ENCODE data around the gene PALM. TPM values are rescaled to one million over a fixed set of nuclear protein-coding genes. Genes with fewer than 3 reads are reported as not detected.
A peak's percentile ranks its signal among the peaks of the same experiment; 100 is the strongest.

PALM gene
- total and polyA plus RNA-seq, 5 donors: 30.3 to 84.9 (median 41.5) TPM

DNA sequence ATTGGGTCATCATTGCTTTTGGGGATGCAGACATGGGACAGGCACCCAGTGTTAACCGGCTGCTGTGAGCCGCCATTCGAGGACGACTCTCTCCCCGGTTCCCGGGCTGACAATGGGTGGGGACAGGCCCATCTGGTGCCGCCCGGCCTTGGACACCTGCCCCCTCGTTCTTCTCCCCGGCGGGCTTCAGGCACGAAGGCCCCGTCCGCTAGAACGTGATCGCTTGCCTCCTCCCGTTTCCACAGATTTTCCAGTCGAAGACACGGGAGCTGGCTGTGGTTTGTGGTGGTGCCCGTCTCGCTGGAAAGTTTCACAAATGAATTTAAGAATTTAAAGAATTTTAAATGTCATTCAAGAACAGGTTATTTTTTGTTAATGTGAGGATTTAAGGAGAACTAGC lies 2.0 kb downstream of the PALM start:
- Histone ChIP-seq H3K4me1 (ENCODE audit: control insufficient read depth, insufficient read depth, low read length) (no peaks in the 10 kb centered on the region), H3K9me3 (ENCODE audit: control insufficient read depth, low read length) (no peaks in the 10 kb centered on the region), H3K4me3 (ENCODE audit: low read length) (peak overlapping the region; percentile 100), H3K27me3 (ENCODE audit: control insufficient read depth, insufficient read depth) (no peaks in the 10 kb centered on the region), H3K27ac (ENCODE audit: low read length) (peak overlapping the region; percentile 62)
- ATAC-seq (peak in 1 of 2 donors; percentile 18), DNase-seq (peak in 2 of 3 donors; percentile 71 to 73)
- intact Hi-C loops (cut with DNase I): no loop called here
- WGBS: 67% methylated on average over 21 of the region's 21 CpGs

DNA sequence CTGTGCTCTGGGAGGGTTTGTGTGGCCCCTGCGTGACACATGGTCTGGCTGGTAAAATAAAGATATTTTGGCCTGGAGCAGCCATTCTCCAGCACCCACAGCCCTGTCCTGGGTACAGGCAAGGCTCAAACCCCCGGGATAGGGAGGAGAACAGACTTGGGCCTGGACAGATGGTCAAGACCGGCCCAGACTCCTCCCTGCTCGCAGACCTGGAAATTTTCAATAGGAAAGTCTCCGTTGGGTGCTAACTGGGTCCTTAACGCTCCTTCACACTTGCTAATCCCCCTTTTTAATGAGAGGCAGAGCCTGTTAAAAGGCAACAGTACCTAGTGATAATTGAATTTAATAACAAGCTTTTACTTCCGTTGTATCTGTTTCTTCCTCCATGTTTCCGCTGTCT lies 2.5 kb downstream of the PALM start:
- Histone ChIP-seq H3K4me1 (ENCODE audit: control insufficient read depth, insufficient read depth, low read length) (no peaks in the 10 kb centered on the region), H3K4me3 (ENCODE audit: low read length) (no peak overlapping the region), H3K9me3 (ENCODE audit: control insufficient read depth, low read length) (no peaks in the 10 kb centered on the region), H3K27me3 (ENCODE audit: control insufficient read depth, insufficient read depth) (no peaks in the 10 kb centered on the region), H3K27ac (ENCODE audit: low read length) (no peak overlapping the region)
- WGBS: 80% methylated on average over 8 of the region's 8 CpGs
- DNase-seq (no peak), ATAC-seq (no peak)
- intact Hi-C loops (cut with DNase I): no loop called here

DNA sequence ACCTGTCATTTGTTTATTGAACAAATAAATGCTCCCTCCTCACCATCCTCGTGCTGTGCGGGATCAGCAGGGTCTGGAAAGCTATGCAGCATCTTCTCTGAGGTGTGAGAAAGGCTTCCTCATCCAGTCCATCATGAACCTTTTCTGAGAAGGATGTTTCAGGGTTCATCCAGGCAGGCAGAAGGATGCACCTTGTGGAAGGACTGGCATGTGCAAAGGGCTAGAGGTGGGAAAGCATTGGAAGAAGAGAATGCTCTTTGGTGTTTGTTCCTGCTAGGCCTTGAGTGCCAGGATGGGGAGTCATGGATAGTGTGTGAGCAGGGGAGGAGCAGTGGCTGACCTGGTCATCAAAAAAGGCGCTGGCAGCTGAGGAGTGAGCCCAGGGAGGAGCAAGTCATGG lies 6.6 kb downstream of the PALM start:
- no peaks in the 10 kb centered on the region for H3K27me3 ChIP-seq (ENCODE audit: control insufficient read depth, insufficient read depth)
- no peak for DNase-seq
- no peak overlapping the region for H3K27ac ChIP-seq (ENCODE audit: low read length)
- H3K4me3 ChIP-seq (ENCODE audit: low read length): no peak overlapping the region
- no peak for ATAC-seq
- intact Hi-C loops (cut with DNase I): no loop called here
- no peaks in the 10 kb centered on the region for H3K4me1 ChIP-seq (ENCODE audit: control insufficient read depth, insufficient read depth, low read length)
- no peaks in the 10 kb centered on the region for H3K9me3 ChIP-seq (ENCODE audit: control insufficient read depth, low read length)
- 99% methylated on average over 3 of the region's 3 CpGs for WGBS

DNA sequence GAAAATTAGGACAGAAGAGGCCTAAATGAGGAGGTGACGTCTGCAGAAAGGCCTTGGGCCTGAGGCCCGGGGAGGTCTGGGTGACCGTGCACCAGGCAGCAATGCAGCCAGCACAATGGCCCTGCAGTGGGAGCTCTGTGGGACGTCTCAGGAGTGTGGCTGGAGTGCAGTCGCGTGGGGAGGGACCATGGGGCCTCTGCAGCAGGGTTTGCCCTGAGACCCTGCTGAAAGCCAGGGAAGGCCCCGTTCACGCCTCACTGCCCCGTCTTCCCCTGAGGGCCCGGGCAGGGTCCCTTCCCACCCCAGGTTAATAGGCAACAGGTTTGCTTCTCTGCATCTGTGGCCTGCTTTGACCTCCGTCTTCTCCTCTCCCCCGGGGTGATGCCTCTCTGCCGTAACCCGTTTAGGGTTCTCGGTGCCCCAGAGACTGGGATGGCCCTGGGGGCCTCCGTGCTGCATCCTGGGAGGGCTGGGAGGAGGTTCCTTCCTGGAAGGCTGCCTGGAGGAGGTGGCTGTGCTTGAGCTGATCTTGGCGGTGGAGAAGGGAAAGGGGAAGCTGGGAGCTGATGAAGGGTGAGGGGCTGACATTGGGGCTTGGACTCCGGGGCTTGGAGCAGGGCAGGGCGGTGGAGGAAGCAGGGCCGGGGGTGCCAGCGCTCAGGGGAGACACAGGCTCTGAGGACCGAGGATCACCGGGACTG lies 9.7 kb downstream of the PALM start:
- ATAC-seq: peak; percentile 4 to 23
- intact Hi-C loops (cut with DNase I): no loop called here
- no peaks in the 10 kb centered on the region for H3K4me1 ChIP-seq (ENCODE audit: control insufficient read depth, insufficient read depth, low read length)
- peak overlapping the region; percentile 53 for H3K27ac ChIP-seq (ENCODE audit: low read length)
- H3K4me3 ChIP-seq (ENCODE audit: low read length): no peak overlapping the region
- peak; percentile 60 to 83 (median 80) for DNase-seq
- H3K9me3 ChIP-seq (ENCODE audit: control insufficient read depth, low read length): no peaks in the 10 kb centered on the region
- H3K27me3 ChIP-seq (ENCODE audit: control insufficient read depth, insufficient read depth): no peaks in the 10 kb centered on the region
- 57% methylated on average over 23 of the region's 23 CpGs for WGBS

DNA sequence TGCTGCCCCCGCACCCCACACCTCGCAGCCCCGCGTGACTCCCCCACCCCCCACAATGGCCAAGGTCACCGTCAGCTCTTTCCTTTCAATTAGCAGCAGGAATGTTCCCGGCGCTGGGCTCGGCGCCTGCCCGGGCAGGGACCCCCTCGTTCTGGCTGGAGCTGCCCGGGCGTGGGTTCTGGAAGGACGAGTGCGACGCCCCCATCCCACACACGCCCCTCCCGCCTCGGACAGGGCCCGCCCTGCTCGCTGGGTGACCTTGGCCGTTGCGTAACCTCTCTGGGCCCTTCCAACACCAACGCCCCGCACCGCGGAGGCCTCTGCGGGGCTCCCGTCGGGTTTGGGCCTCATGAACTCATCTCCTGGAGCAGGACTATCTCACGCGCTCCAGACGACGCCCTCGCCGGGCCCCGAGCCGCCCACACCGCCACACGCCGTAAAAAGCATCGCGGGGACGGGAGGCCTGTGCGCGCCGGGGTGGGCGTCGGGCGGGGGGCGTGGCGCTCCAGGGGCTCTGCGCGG lies 10.3 kb downstream of the PALM start:
- 34% methylated on average over 54 of the region's 54 CpGs for WGBS
- peak; percentile 74 to 81 for ATAC-seq
- peak; percentile 91 to 95 (median 94) for DNase-seq
- Histone ChIP-seq H3K27me3 (ENCODE audit: control insufficient read depth, insufficient read depth) (no peaks in the 10 kb centered on the region), H3K9me3 (ENCODE audit: control insufficient read depth, low read length) (no peaks in the 10 kb centered on the region), H3K4me1 (ENCODE audit: control insufficient read depth, insufficient read depth, low read length) (no peaks in the 10 kb centered on the region), H3K4me3 (ENCODE audit: low read length) (no peak overlapping the region), H3K27ac (ENCODE audit: low read length) (peak overlapping the region; percentile 38)
- intact Hi-C loops (cut with DNase I): no loop called here

DNA sequence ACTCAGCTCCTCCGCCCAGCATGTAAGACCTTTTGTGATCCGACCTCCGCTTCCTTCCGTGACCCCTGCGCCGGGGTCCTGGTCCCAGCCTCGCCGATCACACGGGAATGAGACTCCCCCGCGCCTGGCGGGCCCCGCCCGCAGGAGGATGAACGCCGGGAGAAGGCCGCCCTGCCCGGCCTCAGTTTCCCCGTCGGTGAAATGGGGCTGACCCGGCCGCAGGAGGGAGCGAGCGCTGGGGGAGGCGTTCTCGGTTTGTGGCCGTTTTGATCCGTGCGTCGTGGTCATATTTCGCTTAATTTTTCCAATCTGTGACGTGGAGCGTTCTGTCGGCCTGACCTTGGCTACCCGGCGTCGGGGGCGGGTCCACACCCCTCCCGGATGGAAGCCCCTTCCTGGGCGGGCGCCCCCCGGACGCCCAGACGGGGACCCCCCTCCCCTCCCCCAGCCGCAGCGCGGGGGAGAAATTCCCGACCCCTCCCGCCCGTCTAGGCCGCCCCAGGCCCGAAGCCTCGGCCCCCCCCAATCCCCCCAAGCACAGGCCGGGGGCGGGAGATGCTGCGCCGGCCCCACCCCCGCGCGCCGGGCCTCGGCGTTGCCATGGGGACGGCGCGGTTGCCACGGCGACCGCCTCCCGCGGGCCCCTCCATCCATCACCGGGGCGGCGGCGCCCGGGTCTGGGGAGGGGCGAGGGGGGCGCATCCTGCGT lies 11.1 kb downstream of the PALM start:
- WGBS: 24% methylated on average over 79 of the region's 79 CpGs
- Histone ChIP-seq H3K27ac (ENCODE audit: low read length) (peak overlapping the region; percentile 38), H3K4me3 (ENCODE audit: low read length) (no peak overlapping the region), H3K27me3 (ENCODE audit: control insufficient read depth, insufficient read depth) (no peaks in the 10 kb centered on the region), H3K9me3 (ENCODE audit: control insufficient read depth, low read length) (no peaks in the 10 kb centered on the region), H3K4me1 (ENCODE audit: control insufficient read depth, insufficient read depth, low read length) (no peaks in the 10 kb centered on the region)
- peak; percentile 37 for ATAC-seq
- DNase-seq: peak in 2 of 3 donors; percentile 82 to 85
- intact Hi-C loops (cut with DNase I): no loop called here

DNA sequence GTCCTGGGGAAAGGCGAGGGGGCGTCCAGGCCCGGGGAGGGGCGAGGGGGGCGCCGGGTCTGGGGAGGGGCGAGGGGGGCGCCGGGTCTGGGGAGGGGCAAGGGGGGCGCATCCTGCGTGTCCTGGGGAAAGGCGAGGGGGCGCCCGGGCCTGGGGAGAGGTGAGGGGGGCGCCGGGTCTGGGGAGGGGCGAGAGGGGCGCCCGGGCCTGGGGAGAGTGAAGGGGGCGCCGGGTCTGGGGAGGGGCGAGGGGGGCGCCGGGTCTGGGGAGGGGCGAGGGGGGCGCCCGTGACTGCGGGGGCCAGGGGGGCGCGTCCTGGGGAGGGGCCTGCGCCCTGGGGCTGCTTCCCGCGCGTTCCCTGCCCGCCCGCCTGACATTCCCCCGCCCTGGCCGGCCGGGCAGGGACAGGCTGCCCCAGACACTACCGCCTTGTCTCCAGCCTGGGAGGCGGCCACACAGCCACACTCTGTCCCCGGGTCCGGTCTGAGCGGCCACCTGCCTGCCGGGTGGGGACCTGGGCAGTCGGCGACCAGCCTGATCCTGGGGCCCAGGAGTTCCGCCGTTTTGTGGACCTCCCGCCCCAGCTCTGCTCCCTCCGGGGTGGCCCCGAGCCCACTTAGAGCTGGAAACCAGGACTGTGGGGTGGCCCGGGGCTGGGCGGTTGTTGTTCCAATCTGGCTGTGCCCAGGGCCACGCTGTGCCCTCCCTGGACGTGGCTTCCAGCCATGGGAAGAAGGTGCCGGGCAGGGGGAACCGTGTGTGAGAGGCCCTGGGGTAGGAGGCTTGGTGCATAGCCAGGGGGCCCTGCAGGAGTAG lies 11.8 kb downstream of the PALM start:
- Histone ChIP-seq H3K9me3 (ENCODE audit: control insufficient read depth, low read length) (no peaks in the 10 kb centered on the region), H3K27me3 (ENCODE audit: control insufficient read depth, insufficient read depth) (no peaks in the 10 kb centered on the region), H3K4me3 (ENCODE audit: low read length) (no peak overlapping the region), H3K27ac (ENCODE audit: low read length) (peak overlapping the region; percentile 33), H3K4me1 (ENCODE audit: control insufficient read depth, insufficient read depth, low read length) (no peaks in the 10 kb centered on the region)
- ATAC-seq: peak; percentile 11 to 34
- intact Hi-C loops (cut with DNase I): no loop called here
- DNase-seq: peak in 2 of 3 donors; percentile 71 to 77
- WGBS: 33% methylated on average over 58 of the region's 58 CpGs

DNA sequence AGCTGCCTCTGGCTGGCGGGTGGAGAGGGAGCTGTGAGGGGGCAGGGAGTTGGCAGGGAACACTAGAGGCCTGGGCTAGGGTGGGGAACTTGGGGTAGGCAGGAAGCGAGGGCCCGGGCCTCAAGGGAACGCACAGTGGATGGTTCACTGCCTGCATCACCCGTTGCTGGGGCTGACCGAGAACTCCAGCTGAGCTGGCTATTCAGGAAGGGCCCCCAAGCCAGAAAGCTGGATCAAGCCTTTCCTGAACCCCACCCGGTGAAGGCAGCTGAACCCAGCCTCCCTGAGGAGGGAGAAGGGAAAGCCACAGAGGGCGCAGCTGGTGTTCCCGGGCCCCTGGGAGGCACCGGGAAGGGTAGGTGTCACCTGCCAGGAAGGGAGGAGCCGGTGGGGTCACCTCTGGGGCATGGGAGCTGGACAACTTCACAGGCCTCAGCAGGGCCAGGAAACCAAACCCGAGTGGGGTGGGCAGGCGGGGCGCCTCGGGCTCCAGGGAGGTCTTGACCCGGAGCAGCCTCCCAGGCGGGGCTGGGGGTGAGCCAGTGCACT lies 13.9 kb downstream of the PALM start:
- intact Hi-C loops (cut with DNase I): no loop called here
- no peaks in the 10 kb centered on the region for H3K4me1 ChIP-seq (ENCODE audit: control insufficient read depth, insufficient read depth, low read length)
- no peak overlapping the region for H3K4me3 ChIP-seq (ENCODE audit: low read length)
- 44% methylated on average over 17 of the region's 17 CpGs for WGBS
- no peaks in the 10 kb centered on the region for H3K9me3 ChIP-seq (ENCODE audit: control insufficient read depth, low read length)
- ATAC-seq (peak; percentile 25 to 74), DNase-seq (peak; percentile 86)
- no peak overlapping the region for H3K27ac ChIP-seq (ENCODE audit: low read length)
- H3K27me3 ChIP-seq (ENCODE audit: control insufficient read depth, insufficient read depth): no peaks in the 10 kb centered on the region

DNA sequence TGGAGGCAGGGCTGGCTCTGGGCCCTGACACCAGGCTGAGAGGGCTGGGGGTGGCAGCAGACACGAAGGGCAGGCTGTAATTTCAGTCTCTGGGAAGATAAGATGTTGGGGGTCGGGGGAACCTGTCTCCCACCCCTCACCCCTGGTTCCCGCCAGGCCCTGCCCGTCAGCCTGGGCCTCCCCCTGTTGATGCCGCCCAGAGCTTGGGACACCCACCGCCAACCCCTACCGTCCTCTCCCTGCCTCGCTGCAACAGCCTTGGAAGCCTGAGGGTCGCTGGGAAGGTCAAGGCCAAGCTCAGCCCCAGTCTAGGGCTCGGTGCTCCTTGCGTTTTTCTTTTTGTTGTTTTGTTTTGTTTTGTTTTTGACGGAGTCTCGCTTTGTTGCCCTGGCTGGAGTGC lies 14.5 kb downstream of the PALM start:
- intact Hi-C loops (cut with DNase I): no loop called here
- WGBS: 78% methylated on average over 13 of the region's 13 CpGs
- Histone ChIP-seq H3K4me3 (ENCODE audit: low read length) (no peak overlapping the region), H3K27ac (ENCODE audit: low read length) (no peak overlapping the region), H3K27me3 (ENCODE audit: control insufficient read depth, insufficient read depth) (no peaks in the 10 kb centered on the region), H3K4me1 (ENCODE audit: control insufficient read depth, insufficient read depth, low read length) (no peaks in the 10 kb centered on the region), H3K9me3 (ENCODE audit: control insufficient read depth, low read length) (no peaks in the 10 kb centered on the region)
- DNase-seq (no peak), ATAC-seq (no peak)

DNA sequence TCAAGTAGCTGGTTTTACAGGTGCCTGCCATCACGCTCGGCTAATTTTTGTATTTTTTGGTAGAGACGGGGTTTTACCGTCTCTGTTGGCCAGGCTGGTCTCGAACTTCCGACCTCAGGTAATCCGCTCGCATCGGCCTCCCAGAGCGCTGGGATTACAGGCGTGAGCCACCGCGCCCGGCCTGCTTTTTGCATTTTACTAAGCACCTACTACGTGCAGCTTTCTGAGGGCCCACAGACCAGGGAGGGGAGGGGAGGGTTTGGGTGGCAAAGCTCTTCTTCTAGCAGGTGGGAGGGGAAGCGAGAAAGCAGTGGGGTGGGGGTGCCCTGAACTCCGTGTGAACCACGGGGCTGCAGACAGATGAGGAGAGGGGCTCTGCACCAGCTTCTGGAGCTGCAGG lies 15.0 kb downstream of the PALM start:
- no peaks in the 10 kb centered on the region for H3K4me1 ChIP-seq (ENCODE audit: control insufficient read depth, insufficient read depth, low read length)
- no peak overlapping the region for H3K4me3 ChIP-seq (ENCODE audit: low read length)
- ATAC-seq (no peak), DNase-seq (no peak)
- no peaks in the 10 kb centered on the region for H3K27me3 ChIP-seq (ENCODE audit: control insufficient read depth, insufficient read depth)
- H3K27ac ChIP-seq (ENCODE audit: low read length): no peak overlapping the region
- 93% methylated on average over 18 of the region's 18 CpGs for WGBS
- intact Hi-C loops (cut with DNase I): no loop called here
- H3K9me3 ChIP-seq (ENCODE audit: control insufficient read depth, low read length): no peaks in the 10 kb centered on the region
